Neural cell (in vitro differentiated cells): ENCODE measurements around the gene C1QTNF9.

ENCODE experiments used
- EZH2 ChIP-seq: fragments of 200-600, 300-800 bp; shearing (Covaris generic), sonication (generic); IDR thresholded peaks from 2 replicates; pipeline ENCODE4 v1.6.1; 2014; ENCODE audit warnings: antibody characterized with exemption, low read length, borderline replicate concordance, mild to moderate bottlenecking; ENCODE audit not compliant: insufficient read depth, poor library complexity, severe bottlenecking
- POLR2AphosphoS5 ChIP-seq: IDR thresholded peaks from 2 replicates; pipeline ENCODE4 v1.6.1; 2012
- REST ChIP-seq: IDR thresholded peaks from 2 replicates; pipeline ENCODE4 v1.6.1; 2012; ENCODE audit warnings: borderline replicate concordance
- TF ChIP-seq, protein P1 (sequence below): fragments of 450-650 bp; IDR thresholded peaks from 2 replicates; pipeline ENCODE4 v1.5.1; 2014; ENCODE audit warnings: antibody characterized with exemption, mild to moderate bottlenecking, moderate library complexity; ENCODE audit not compliant: poor library complexity, severe bottlenecking

DNA sequence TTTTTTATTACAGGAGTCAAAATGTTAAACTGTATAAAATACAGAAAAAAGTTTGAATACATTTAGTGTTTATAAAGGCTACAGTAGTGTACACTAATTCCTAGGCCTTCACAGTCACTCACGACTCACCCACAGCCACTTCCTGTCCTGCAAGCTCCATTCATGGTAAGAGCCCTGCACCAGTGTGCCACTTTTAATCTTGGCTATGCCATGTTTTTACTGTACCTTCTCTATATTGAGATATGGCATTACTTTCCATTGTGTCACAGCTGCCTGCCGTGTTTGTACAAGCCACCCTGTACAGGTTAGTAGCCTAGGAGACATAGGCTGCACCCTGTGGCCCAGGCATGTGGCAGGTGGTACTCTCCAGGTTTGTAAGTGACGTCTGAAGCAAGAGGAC is 32.1 kb downstream of the C1QTNF9 start:
- TF ChIP-seq, protein P1, sequence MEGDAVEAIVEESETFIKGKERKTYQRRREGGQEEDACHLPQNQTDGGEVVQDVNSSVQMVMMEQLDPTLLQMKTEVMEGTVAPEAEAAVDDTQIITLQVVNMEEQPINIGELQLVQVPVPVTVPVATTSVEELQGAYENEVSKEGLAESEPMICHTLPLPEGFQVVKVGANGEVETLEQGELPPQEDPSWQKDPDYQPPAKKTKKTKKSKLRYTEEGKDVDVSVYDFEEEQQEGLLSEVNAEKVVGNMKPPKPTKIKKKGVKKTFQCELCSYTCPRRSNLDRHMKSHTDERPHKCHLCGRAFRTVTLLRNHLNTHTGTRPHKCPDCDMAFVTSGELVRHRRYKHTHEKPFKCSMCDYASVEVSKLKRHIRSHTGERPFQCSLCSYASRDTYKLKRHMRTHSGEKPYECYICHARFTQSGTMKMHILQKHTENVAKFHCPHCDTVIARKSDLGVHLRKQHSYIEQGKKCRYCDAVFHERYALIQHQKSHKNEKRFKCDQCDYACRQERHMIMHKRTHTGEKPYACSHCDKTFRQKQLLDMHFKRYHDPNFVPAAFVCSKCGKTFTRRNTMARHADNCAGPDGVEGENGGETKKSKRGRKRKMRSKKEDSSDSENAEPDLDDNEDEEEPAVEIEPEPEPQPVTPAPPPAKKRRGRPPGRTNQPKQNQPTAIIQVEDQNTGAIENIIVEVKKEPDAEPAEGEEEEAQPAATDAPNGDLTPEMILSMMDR: no peak
- TF ChIP-seq REST: no peak
- TF ChIP-seq POLR2AphosphoS5: no peak
- TF ChIP-seq EZH2: no peak
